LNCaP clone FGC (cell line): ENCODE results near the gene MSI1.
A peak's percentile ranks its signal among the peaks of the same experiment; 100 is the strongest.

Experiments
- DNase-seq: peaks from one replicate; pipeline ENCODE4 v3.0.0-alpha.2; 2011; ENCODE audit warnings: low read depth
- H3K4me3 ChIP-seq: 2 replicates; pipeline ENCODE4 v1.5.1; 2011; ENCODE audit warnings: mild to moderate bottlenecking, low read depth, low read length, control low read depth
- CTCF ChIP-seq: IDR thresholded peaks from 2 replicates; pipeline ENCODE4 v1.5.1; 2012; ENCODE audit warnings: mild to moderate bottlenecking; ENCODE audit not compliant: control insufficient read depth, insufficient read depth; ENCODE audit errors: extremely low read depth

The MSI1 gene

GRCh38 chr12:120314220-120314619 lies 54.7 kb downstream of the MSI1 start:
- no peak overlapping the region for H3K4me3 ChIP-seq
- DNase-seq = no peak
- peak; percentile 29 for TF ChIP-seq CTCF

- peak within 1 kb of the TSS; percentile 64 for H3K4me3 ChIP-seq
- TF ChIP-seq CTCF = peak; percentile 69
- peak; percentile 87 for DNase-seq
These were observed 66.8 kb downstream of the MSI1 start, which contains the start of gene SIRT4 for GRCh38 chr12:120301962-120302815. Gene SIRT4 (plus strand): TSS chr12:120302321. CDS start chr12:120303562, 1,241 bp downstream.

GRCh38 chr12:120292661-120293531 lies 76.1 kb downstream of the MSI1 start, which contains the start of gene RNU4-1:
Gene RNU4-1 (minus strand): TSS chr12:120293237.
- peak; percentile 82 for DNase-seq
- peak within 1 kb of the TSS; percentile 67 for H3K4me3 ChIP-seq
- no peak for TF ChIP-seq CTCF

- no peak for TF ChIP-seq CTCF
These were observed 76.6 kb downstream of the MSI1 start for GRCh38 chr12:120292411-120292660.

More at GRCh38 chr12:120292411-120292660, 76.6 kb downstream of the MSI1 start:
- peak overlapping the region; percentile 67 for H3K4me3 ChIP-seq
- DNase-seq = no peak
